ENCODE results near the gene PKDCC.
"Not testable (repeated sequence)": the region's sequence is repeated elsewhere in the genome, so short reads cannot be mapped to it uniquely, and the experiment has no call there.

PKDCC gene

DNA sequence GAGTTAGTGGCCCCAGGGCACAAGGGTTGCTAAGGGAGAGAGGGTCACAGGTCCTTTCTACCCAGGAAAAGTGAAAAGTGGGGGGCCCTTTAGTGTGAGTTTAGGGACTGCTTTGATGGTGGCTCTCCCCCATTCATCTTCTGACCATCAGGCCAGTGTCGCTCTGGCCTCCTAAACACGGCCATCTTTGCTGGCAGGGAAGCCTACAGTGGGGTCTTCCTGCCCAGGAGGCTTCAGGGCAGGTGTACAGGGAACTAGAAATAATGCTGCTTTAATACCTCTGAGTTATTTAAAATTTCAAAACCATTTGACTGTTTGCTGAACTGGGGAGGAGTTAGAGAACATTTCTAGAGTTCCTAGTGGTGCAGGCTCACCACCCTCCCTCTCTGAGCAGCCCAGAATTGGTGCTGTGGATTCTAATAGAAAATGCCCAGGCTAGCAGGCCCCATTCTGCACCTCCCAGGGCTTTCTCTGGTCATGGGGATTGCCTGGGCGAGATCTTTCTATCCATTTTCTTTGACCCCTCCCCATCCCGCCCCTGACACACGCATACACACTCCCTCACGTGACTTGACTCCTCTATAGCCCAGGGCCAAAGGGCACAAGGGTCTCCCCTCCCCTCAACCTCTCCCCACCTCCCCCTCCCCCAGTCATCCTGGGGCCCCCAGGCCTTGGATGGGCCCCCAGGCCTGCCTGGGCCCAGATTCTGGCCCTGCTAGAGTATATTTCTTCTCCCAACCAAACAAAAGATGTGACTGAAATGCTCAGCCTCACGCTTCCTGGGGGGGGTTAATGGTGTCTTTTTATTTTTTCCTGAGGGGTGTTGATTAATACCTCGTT, 3.1 kb downstream of the PKDCC start:
- no peak for DNase-seq

- DNase-seq: no peak
Observed at GRCh38 chr2:42051543-42052235, 3.9 kb downstream of the PKDCC start.

DNA sequence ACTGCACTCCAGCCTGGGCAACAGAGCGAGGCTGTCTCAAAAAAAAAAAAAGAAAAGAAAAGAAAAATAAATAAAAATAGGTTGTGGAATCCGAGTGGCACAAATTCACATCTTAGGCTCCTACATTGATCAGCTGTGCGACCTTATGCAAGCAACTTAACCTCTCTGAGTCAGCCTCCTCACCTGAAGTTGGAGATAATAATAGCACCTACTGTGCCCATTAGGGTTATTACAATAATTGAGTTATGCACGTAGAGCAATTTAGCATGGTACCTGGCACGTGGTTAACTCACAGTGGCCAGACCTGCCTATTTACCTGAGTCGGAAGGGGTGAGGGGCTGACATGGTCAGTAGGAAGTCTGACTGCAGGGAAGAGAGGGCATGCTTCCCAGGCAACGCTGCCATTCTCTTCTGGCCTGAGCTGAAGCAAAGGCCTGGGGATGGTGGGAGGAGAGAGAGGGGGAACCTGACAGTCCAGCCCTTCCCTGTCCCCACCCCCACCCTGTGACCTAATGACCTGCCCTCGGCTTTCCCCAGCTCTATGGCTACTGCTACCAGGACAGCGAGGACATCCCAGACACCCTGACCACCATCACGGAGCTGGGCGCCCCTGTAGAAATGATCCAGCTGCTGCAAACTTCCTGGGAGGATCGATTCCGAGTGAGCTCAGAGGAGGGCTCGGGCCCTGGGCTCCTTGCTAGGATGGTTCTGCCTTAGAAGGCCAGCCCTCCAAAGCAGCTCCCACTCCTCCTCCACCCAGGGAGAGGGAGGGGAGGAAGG, 5.1 kb downstream of the PKDCC start:
- no peak for DNase-seq

DNA sequence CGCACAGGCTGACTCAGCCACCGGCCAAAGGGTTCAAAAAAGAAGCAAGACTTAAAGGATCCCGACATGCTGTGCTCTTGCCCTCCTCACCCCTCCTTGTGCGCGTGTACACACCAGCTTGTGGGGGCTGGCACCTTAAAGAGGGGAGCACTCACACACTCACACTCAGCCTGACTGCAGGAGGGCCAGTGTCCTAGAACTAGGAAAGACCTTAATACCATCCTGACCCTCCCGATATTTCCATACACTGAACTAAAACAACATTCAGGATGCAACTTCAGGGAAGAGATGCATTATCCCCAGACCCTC, 5.6 kb downstream of the PKDCC start:
- no peak for DNase-seq

DNA sequence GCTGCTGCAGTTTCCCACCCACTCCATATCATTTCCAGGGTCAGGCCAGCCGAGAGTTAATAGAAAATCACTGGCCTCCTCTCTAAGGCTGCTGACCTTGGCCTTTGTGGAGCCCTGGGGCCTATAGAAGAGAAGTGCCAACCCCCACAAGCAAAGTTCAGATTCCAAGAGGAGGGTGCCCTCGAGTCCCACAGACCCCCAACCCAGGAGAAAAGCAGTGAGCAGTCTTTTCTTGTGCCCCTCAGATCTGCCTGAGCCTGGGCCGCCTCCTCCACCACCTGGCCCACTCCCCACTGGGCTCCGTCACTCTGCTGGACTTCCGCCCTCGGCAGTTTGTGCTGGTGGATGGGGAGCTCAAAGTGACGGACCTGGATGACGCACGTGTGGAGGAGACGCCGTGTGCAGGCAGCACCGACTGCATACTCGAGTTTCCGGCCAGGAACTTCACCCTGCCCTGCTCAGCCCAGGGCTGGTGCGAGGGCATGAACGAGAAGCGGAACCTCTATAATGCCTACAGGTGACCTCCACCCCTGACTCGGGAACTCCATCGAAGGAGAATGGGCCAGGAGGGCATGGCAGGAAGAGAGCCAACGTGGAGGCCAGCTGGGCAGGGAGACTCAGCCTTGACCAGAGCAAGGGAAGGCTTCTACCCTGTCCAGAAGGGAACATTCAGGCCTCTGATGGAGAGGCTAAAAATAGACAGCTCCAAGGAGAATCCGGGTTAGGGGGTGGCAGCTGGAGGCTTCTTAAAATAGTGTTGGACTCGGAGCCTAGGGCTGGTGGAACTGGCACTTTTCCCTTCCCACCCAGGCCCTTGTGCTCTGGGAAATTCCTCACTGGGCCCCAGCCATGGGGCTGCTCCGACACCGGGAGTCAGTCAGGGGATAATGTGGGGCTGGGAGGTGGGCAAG, 6.2 kb downstream of the PKDCC start:
- DNase-seq: no peak

DNA sequence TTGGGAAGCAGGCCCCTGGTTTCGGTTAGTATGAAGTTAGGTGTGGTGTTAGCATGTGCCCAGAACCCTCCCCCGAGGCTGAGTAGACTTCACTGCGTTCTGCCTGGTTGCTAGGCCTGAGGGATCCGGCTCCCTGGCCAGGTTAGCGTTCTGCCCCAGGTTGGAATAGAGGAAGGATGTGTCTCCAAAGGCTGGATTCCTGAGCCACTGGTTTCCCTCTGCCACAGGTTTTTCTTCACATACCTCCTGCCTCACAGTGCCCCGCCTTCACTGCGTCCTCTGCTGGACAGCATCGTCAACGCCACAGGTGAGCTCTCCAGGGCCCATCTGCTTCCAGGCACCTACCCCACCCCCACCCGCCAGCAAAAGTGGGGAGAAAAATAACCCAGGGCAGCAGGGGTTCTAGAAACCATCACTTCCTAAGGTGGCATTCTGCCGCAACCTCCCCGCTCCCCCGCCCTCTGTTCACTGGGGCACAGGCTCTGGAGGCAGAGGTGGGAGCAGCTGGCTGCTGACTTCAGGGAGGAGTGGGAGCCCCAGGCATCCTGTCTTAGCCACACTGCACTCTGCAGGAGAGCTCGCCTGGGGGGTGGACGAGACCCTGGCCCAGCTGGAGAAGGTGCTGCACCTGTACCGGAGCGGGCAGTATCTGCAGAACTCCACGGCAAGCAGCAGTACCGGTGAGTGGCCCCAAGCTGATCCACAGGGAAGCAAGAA, 7.1 kb downstream of the PKDCC start:
- no peak for DNase-seq

DNA sequence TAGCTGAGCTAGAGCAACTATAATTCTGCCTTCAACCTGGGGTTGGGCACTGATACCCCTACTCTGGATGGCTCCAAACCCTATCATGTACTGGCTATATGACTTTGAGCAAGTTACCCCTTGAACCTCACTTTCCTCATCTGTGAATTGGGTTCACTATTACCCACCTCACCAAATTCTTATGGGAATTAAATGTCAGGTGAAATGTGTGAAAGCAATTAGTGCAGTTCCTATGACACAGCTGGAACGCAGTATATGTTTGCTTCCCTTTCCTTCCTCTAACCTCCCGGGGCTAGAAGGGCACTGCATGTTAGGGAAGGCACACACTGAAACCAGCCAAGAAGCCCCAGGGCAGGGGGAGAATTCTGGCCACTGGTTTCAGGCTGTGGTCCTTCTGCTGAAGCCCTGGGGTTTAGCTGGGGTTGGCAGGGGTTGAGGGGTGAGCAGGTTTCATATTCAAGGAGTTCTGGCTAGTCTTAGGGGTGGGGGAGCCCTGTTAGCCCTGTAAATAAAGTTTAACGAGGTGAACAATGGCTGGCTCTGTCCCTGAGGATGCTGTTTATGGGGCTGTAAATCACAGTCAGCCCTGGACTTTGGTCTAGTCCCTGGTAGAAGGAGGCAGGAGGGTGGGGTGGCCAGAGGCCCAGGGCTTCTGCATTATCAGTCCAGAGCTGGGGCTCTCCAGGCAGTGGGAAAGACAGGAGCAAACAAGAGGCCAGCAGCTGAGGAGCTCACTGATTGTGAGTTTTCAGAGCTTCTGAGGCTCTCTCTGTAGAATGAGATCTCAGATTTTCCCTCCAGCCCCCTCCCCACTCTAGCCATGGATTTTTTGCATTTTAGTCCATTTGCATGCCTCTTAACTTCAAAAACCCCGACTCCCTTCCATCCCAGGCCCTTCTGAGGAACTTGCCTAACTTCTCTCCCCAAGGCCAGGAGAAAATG, 8.0 kb downstream of the PKDCC start:
- no peak for DNase-seq

- no peak for DNase-seq
Observed at GRCh38 chr2:42057159-42057901, 9.5 kb downstream of the PKDCC start.

GRCh38 chr2:42057902-42058450, 10.2 kb downstream of the PKDCC start:
- no peak for DNase-seq

DNA sequence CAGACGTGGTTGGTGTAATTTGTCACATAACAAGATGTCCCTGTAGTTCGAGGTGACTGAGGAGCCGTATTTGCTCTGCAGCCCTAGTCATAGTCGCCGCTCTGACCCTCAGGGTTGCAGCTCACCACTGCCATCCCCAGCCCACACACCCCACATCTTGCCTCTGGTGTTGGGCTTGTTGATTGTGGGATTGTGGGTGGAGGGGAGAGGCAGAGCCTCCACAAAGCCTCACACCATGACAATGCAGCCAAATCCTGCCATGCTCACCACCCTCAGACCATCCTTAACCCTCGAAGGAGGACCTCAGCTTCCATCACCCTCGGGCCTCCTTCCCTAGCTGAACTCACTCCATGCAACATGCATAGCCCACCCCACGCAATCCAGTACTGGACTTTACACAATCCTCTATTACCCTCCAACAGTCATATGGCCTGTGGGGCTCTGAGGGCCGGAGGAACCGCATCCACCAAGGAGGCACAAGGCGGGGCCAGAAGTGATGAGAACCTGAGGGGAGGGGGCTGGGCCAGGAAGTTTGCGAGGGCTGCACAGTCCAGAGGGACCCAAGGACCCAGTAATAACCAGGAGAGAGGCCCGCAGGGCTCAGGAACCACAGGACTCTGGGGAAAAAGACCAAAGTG, 11.6 kb downstream of the PKDCC start:
- DNase-seq: no peak

DNA sequence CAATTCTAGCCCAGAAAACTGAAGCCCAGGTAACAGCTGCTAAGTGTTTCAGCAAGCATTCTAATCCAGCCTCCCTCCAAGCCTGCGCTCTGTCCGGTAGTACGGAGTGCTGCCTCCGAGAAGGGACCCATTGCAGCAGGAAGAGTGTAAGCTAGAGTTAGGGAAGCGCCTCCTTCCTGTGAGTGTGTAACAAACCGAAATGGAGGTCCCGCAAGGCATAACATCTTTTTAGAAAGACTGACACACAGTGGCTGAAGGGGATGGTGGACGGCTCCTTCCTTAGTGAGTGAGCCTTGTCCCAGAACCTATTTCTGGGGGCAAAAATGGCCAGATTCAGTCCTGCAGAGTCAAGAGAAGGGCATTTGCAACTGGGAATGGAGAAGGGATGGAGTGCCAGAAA, 12.2 kb downstream of the PKDCC start:
- DNase-seq: no peak

- DNase-seq: no peak
Observed at GRCh38 chr2:42060718-42061619, 13.1 kb downstream of the PKDCC start.

DNA sequence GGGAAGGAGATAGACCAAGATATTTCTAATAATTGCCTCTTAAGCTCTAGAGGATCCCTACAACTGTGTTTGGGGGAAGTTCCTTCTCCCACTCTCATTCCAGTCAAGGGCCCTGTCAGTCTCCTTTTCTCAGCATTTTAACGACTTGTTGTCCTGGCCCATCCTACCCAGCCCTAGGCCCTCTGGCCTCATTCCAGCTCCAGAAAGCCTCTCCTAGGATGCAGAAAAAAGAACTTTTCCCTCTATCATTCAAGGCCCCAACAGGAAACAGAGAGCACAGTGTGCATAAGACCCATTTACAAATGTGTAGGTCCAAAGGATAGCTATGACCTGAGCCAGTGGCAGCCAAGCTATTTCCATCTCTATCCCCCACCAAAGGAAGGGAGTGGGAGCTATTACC, 14.0 kb downstream of the PKDCC start:
- DNase-seq: no peak

- no peak for DNase-seq
Observed at GRCh38 chr2:42063431-42064171, 15.8 kb downstream of the PKDCC start.

- no peak for DNase-seq
Observed at GRCh38 chr2:42064417-42064942, 16.7 kb downstream of the PKDCC start.

- DNase-seq: not testable (repeated sequence)
Observed at GRCh38 chr2:42065753-42066152, 17.9 kb downstream of the PKDCC start.

GRCh38 chr2:42067001-42067400, 19.2 kb downstream of the PKDCC start:
- not testable (repeated sequence) for DNase-seq
